Measurements from ENCODE around the gene TTC28.

DNA sequence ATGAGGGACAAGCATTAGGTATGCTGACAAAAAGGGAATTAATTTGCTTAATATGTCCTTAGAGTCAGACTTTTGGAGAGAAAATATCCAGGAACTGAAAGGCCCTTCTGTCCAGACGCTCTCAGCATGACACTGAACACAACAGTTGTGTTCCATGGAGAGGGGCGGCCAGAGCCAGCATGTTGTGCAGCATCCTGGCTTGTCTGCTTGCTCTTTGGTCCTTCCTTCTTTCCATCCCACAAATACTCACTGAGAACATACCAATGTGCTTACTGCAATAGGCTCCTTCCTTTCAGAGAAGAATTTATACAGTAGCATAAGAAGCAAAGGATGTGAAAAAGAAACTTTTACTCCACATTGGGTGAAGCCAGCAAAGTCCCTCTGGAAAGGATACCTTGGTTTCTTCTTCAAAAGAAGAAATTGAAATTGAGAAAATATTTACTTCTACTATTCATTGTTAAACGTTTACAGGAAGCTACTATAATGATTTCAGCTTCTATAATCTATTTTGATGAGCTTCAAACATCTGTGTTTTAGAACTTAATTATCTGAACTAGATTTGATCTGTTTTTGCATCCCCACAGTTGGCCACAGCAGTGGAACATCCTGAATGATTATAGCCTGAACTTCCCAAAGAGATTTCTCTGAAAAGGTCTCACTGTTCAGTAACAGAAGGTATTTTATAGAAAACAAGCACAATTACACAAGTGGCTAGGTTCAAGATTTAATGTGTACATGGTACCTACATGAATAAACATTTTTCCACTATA is 456.5 kb downstream of the TTC28 start:
- no peak for TF ChIP-seq CTCF (IDR thresholded peaks at IDR 0.05)
- no peak for TF ChIP-seq EZH2phosphoT487 (IDR thresholded peaks at IDR 0.05)
